Loucy (cell line): ENCODE data around the gene CCDC40.

Experiments
- H2AFZ ChIP-seq: fragments of 200-600 bp; sonication (generic); 2 replicates; pipeline ENCODE4 v1.6.0; 2016; ENCODE audit warnings: antibody characterized with exemption, mild to moderate bottlenecking, low read length, moderate library complexity
- H3F3A ChIP-seq: fragments of 200-600 bp; 2 replicates; pipeline ENCODE4 v1.6.0; 2016; ENCODE audit warnings: antibody characterized with exemption, low read depth, mild to moderate bottlenecking
- H3K27me3 ChIP-seq: fragments of 200-600 bp; sonication (generic); 2 replicates; pipeline ENCODE4 v1.6.1; 2014; ENCODE audit warnings: low read length, mild to moderate bottlenecking; ENCODE audit not compliant: insufficient read depth, poor library complexity, severe bottlenecking
- H3K36me3 ChIP-seq: fragments of 200-600 bp; sonication (generic); 2 replicates; pipeline ENCODE4 v1.6.1; 2016; ENCODE audit warnings: low read length; ENCODE audit not compliant: insufficient read depth
- H3K4me1 ChIP-seq: fragments of 200-600 bp; sonication (generic); 2 replicates; pipeline ENCODE4 v1.5.1; 2014; ENCODE audit warnings: low read length, mild to moderate bottlenecking; ENCODE audit not compliant: insufficient read depth, poor library complexity, severe bottlenecking
- H3K4me2 ChIP-seq: fragments of 200-600 bp; sonication (generic); 2 replicates; pipeline ENCODE4 v1.6.0; 2014; ENCODE audit warnings: antibody characterized with exemption, low read length, low read depth, mild to moderate bottlenecking; ENCODE audit not compliant: poor library complexity, severe bottlenecking
- H3K4me3 ChIP-seq: fragments of 200-600 bp; sonication (generic); 2 replicates; pipeline ENCODE4 v1.5.1; 2014; ENCODE audit warnings: low read length, mild to moderate bottlenecking, mixed read lengths; ENCODE audit not compliant: poor library complexity, severe bottlenecking
- H3K79me2 ChIP-seq: fragments of 200-600 bp; sonication (generic); 2 replicates; pipeline ENCODE4 v1.6.1; 2014; ENCODE audit warnings: low read length; ENCODE audit not compliant: insufficient read depth
- H3K9ac ChIP-seq: fragments of 200-600 bp; sonication (generic); 2 replicates; pipeline ENCODE4 v1.6.0; 2014; ENCODE audit warnings: mild to moderate bottlenecking, low read depth, low read length, moderate library complexity; ENCODE audit not compliant: poor library complexity, severe bottlenecking
- H3K9me2 ChIP-seq: fragments of 200-600 bp; sonication (generic); replicated peaks from 2 replicates; pipeline ENCODE4 v1.6.1; 2016; ENCODE audit warnings: low read depth, low read length, mixed read lengths
- H3K9me3 ChIP-seq: fragments of 200-600 bp; sonication (generic); 2 replicates; pipeline ENCODE4 v1.6.1; 2014; ENCODE audit warnings: mild to moderate bottlenecking, antibody characterized with exemption, low read length, low read depth; ENCODE audit not compliant: insufficient read depth
- H4K20me1 ChIP-seq: fragments of 200-600 bp; sonication (generic); 2 replicates; pipeline ENCODE4 v1.6.0; 2014; ENCODE audit warnings: antibody characterized with exemption, low read length, mild to moderate bottlenecking; ENCODE audit not compliant: insufficient read depth, poor library complexity, severe bottlenecking
- CTCF ChIP-seq: fragments of 200-600 bp; sonication (generic); conservative IDR thresholded peaks from 2 replicates; pipeline ENCODE4 v1.5.1; 2014; ENCODE audit warnings: mild to moderate bottlenecking, antibody characterized with exemption, low read length
- EZH2phosphoT487 ChIP-seq: fragments of 200-600 bp; IDR thresholded peaks from 2 replicates; pipeline ENCODE4 v1.6.1; 2018; ENCODE audit warnings: antibody characterized with exemption, mild to moderate bottlenecking, moderate library complexity, borderline replicate concordance

The CCDC40 gene

GRCh38 chr17:80027043-80027435, 9.4 kb upstream of the CCDC40 start:
- no peak overlapping the region for H2AFZ ChIP-seq
- no peak overlapping the region for H3K4me2 ChIP-seq
- no peak overlapping the region for H3K9ac ChIP-seq
- H3K9me2 ChIP-seq, result no peaks in the 10 kb centered on the region
- 0 out of 2 replicates have a peak, but pooled peaks cover 3% of the 10 kb centered on the region for H3K79me2 ChIP-seq
- H3F3A ChIP-seq, result no peaks in the 10 kb centered on the region
- TF ChIP-seq EZH2phosphoT487, result no peak
- TF ChIP-seq CTCF, result no peak
- H3K9me3 ChIP-seq, result no peaks in the 10 kb centered on the region
- peaks cover 13% of the 10 kb centered on the region for H3K4me1 ChIP-seq
- no peaks in the 10 kb centered on the region for H4K20me1 ChIP-seq
- no peaks in the 10 kb centered on the region for H3K27me3 ChIP-seq
- H3K36me3 ChIP-seq, result no peaks in the 10 kb centered on the region
- H3K4me3 ChIP-seq, result no peak overlapping the region

- Histone ChIP-seq H3F3A (no peaks in the 10 kb centered on the region), H3K79me2 (0 out of 2 replicates have a peak, but pooled peaks cover 3% of the 10 kb centered on the region), H3K4me1 (peaks cover 13% of the 10 kb centered on the region), H2AFZ (no peak overlapping the region), H3K4me2 (no peak overlapping the region), H3K9ac (no peak overlapping the region), H3K9me3 (no peaks in the 10 kb centered on the region), H3K9me2 (no peaks in the 10 kb centered on the region), H3K36me3 (no peaks in the 10 kb centered on the region), H3K4me3 (no peak overlapping the region), H4K20me1 (no peaks in the 10 kb centered on the region), H3K27me3 (no peaks in the 10 kb centered on the region)
- TF ChIP-seq EZH2phosphoT487 (no peak), CTCF (no peak)
Observed at GRCh38 chr17:80028030-80028429, 8.4 kb upstream of the CCDC40 start.

- no peaks in the 10 kb centered on the region for H3K36me3 ChIP-seq
- H2AFZ ChIP-seq, result no peak overlapping the region
- H3K4me2 ChIP-seq, result no peak overlapping the region
- peaks cover 15% of the 10 kb centered on the region for H3K4me1 ChIP-seq
- no peaks in the 10 kb centered on the region; the same call in 1 of the 2 replicates for H3F3A ChIP-seq
- no peaks in the 10 kb centered on the region for H3K9me2 ChIP-seq
- H4K20me1 ChIP-seq, result no peaks in the 10 kb centered on the region
- no peak for TF ChIP-seq EZH2phosphoT487
- TF ChIP-seq CTCF, result no peak
- H3K4me3 ChIP-seq, result no peak overlapping the region
- H3K9me3 ChIP-seq, result no peaks in the 10 kb centered on the region
- H3K79me2 ChIP-seq, result 0 out of 2 replicates have a peak, but pooled peaks cover 3% of the 10 kb centered on the region
- no peak overlapping the region for H3K9ac ChIP-seq
- no peaks in the 10 kb centered on the region for H3K27me3 ChIP-seq
Observed at GRCh38 chr17:80029258-80029974, 7.0 kb upstream of the CCDC40 start.
